Stimulated activated CD8-positive, alpha-beta memory T cell treated with anti-CD3 and anti-CD28 coated beads, Interleukin-4, amount 100 ng/mL, for 1 hour (primary cell): ENCODE results near the gene GPRC5A.
"Not testable (repeated sequence)": the region's sequence is repeated elsewhere in the genome, so short reads cannot be mapped to it uniquely, and the experiment has no call there.

Experiments used
- DNase-seq, 2 donors: peaks; one replicate each; pipeline ENCODE4 v3.0.0-alpha.2; 2020; ENCODE audit warnings: low read depth in 2 of 2, low spot score in 1 of 2

GPRC5A gene, protein sequence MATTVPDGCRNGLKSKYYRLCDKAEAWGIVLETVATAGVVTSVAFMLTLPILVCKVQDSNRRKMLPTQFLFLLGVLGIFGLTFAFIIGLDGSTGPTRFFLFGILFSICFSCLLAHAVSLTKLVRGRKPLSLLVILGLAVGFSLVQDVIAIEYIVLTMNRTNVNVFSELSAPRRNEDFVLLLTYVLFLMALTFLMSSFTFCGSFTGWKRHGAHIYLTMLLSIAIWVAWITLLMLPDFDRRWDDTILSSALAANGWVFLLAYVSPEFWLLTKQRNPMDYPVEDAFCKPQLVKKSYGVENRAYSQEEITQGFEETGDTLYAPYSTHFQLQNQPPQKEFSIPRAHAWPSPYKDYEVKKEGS

DNA sequence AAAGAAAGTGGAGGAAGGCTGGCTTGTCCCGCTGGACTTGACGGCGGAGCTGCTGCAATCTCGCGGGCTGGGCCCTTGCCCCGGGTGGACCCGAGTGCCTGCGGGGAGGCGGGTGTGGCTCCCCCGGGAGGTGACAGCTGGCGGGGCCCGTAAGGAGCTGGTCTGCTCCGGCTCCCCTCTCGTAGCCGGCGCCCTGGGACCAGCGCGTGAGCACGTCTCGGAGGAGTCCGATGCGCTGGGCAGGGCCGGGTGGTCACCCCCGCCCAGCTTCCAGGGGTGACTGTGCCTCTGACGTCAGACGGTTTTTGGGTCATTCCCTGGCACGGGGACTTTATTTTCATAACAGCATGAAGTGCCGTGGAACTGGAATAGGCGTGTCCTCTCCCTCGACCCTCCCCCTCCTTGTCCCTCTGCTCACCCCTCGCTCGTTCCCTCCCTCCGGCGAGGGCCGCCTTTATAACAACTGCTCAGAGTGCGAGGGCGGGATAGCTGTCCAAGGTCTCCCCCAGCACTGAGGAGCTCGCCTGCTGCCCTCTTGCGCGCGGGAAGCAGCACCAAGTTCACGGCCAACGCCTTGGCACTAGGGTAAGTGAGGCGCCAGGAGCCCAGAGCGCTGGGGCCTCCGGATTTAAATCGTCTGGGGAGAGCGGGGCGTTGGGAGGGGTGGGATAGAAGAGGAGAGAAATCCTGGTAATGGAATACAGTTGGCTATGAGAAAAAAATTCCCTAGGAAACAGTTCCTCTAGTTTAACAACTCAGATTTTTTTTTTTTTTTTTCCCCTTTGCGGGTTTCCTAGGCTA is at the start of gene GPRC5A:
GPRC5A (plus strand) TSS at position 483 of the 801 bp plus-strand sequence. CDS start 16,688 bp downstream, outside the sequence.
- DNase-seq, result no peak

DNA sequence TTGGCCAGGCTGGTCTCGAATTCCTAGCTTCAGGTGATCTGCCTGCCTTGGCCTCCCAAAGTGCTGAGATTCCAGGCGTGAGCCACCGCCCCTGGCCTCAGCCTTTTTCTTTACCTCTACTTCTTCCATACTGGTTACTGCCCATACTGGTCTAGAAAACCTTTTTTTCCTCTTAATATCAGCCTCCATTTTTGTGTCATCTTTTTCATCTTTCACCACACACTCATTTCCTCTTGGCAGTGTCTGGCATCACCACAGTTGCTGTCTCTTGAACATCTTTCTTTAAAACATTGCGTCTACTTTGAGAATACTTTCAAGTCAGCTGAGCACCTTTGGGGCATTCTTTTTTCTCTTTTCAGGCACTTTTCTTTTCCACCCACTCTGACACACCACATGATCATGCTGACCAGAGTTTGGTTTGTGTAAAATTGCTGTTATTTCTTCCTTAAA is 45.5 kb upstream of the GPRC5A start:
- no peak for DNase-seq

DNA sequence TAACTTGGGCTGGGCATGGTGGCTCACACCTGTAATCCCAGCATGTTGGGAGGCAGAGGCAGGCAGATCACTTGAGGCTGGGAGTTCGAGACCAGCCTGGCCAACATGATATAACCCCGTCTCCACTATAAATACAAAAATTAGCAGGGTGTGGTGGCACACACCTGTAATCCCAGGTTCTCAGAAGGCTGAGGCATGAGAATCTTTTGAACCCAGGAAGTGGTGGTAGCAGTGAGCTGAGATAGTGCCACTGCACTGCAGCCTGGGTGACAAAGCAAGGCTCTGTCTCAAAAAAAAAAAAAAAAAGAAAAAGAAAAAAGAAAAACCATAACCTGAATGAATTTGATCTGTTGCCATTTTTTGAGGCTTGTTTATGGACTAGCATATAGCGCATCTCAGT is 44.6 kb upstream of the GPRC5A start:
- not testable (repeated sequence) for DNase-seq

DNA sequence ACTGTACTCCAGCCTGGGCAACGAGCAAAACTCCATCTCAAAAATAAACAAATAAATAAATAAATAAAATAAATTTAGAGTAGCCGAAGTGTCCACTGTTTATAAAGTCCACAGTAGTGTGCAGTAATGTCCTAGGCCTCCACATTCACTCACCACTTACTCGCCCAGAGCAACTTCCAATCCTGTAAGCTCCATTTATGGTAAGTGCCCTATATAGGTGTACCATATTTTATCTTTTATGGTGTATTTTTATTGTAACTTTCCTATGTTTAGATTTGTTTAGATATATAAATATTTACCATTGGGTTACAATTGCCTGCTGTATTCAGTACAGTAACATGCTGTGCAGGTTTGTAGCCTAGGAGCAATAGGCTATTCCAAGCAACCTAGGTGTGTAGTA is 37.9 kb upstream of the GPRC5A start:
- no peak for DNase-seq

DNA sequence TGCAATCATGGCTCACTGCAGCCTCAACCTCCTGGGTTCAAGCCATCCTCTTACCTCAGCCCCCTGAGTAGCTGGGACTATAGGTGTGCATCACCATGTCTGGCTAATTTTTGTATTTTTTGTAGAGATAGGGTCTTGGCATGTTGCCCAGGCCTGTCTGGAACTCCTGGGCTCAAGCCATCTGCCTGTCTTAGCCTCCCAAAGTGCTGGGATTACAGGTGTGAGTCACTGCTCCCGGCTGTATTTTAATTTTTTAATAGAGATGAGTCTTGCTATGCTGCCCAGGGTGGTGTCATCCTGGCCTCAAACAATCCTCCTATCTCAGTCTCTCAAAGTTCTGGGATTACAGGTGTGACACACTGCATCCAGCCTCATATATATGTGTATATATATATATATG is 31.7 kb upstream of the GPRC5A start:
- no peak for DNase-seq

DNA sequence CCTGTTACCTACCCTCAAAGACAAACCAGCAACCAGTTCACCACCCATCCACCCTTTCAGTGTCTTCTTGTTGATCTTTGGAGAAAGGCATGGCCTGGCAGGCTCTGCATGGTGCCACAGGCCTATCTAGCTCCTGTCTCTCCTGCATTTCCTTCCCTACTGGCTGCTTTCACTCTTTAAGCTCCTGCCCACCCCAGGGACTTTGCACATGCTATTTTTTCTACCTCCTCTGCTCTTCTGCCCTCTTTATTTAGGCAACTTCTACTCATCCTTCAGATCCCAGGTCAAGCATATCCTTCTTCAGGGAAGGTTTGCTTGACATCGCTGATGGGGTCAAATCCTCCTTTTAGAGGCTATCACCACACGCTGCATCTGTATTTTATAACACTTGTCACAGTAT is 27.1 kb upstream of the GPRC5A start:
- DNase-seq, result no peak

DNA sequence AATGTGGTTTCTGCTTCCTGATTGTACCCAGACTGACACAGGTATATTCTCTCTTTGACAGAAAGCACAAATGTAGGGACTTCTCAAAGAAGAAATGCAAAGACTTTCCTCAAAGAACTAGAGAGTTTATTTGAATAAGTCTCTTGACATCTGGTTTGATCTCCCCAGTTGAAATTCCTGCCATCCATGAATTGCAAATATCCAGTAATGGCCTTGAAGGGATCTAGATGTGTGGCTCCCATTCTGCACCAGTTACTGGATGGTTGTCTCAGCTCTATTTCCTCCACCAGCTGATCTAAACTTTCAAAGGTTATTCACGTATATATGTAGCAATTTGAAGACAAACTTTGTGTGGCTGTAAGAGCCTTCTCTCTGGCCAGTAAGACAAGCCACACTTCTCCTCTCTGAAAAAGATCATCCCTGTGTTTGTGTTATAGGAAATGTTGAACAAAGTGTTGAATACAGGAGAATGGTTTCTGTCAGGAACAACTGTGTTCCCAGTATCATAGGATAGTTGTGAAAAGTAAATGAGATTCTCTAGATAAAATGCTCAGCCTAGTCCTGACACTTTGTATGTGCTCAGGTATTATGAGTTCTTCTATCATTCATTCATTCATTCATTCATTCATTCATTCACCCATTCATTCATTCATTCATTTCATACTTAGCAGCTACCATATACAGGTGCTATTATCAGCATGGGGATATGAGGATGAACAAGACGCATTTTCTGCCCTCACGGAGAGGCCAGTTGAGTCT is 22.7 kb upstream of the GPRC5A start:
- no peak for DNase-seq

DNA sequence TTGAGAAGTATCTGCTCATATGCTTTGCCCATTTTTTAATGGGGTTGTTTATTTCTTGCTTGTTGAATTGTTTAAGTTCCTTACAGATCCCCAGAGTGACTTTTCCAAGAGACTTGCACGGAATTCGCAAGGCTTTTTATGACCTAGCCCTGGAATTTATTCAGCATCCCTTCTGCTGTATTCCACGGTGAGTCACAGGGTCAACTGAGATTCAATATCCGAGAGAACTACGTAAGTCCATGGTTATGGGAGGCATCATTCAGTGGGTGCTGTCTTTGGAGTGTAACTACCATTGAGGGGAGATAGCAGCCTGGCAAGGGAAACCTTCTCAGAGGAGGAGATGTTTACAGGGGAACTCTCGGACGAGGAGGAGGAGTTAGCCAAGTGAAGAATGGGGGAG is 20.9 kb upstream of the GPRC5A start:
- no peak for DNase-seq

DNA sequence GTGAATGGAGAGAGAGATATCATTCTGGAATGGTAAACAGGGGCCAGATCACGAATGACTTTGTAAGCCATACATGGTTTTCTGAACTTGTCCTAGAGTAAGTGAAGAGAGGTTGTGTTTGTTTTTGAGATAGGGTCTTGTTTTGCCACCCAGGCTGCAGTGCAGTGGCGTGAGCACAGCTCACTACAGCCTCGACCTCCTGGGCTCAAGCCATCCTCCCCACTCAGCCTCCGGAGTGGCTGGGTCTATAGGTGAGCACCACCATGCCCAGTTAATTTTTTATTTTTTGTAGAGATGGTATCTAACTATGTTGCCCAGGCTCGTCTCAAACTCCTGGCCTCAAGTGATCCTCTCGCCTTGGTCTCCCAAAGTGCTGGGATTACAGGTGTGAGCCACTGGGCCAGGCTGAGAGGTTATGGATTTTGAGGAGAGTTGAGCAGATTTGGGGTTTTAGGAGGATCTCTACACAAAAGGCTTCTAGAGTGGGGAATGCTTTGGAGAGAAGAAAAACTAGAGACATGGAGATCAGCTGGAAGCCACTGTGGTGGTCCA is 19.7 kb upstream of the GPRC5A start:
- DNase-seq, result no peak

DNA sequence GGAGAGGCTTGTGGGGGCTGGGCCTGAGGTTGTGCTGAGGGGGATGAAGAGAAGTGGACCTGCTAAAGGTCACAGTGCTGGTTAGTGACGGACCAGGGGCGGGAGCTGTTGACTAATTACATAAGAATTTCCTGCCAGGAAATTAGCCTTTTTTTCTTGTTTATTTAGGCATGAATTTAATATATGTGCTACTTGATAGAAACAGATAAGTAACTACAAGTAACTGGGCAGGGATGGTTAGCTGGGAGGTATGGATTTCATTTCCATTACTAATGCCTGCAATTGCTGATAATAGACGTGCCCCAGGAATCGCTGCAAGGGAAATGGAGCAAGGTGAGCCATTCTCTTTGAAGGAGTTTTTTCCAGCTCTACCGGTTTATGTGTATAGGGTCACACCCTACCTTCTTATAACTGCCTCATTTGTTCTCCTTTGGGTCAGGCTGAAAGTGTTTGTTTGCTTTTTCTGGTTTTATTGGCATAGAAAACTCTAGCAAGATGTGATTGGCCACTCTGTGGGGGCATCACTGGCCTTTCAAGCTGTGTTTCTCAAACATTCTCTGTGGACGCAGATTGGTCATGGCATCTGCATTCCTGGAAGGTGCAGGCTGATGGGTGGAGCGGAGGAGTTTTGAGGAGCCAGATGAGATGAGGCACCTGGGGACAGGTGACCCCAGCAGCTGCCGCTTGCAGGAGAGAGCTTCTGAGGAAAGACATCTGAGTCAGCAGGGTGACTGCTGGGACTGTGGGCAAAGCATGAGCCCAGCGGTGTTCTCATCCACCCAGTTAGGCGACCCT is 19.0 kb upstream of the GPRC5A start:
- DNase-seq, result no peak

DNA sequence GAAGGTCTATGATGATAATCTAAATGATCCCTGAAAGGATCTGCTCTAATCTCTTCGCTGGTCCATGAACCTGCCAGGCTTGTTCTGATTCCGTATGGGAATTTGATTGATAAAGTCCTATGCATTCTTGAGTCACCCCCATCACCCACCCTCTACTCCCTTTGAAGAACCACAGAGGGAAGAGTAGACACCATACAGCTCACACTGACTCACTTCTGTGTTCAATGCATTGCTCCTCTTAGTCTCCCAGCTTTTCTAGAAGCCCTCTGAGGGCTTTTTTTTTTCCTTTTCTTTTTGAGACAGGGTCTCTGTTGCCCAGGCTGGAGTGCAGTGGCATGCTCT is 18.5 kb upstream of the GPRC5A start:
- DNase-seq, result no peak

DNA sequence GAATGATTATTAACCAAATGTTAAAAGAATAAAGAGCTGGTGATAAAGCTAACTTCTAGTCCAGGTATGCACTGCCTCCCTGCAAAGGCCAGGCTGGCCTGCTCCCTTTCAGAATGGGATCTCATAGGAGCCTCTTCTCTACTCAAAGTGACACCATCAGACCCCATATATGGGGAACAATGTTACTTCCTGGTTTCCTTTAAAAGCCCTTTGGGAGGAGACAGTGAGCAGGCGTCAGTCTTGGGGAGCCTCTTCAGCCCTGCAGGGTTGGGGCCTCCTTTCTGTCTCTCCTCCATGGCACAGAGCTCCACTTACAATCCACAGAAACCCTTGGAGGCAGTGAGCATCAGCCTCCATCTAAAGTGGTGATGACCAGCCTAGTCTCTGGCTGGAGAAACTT is 17.3 kb upstream of the GPRC5A start:
- DNase-seq, result no peak

DNA sequence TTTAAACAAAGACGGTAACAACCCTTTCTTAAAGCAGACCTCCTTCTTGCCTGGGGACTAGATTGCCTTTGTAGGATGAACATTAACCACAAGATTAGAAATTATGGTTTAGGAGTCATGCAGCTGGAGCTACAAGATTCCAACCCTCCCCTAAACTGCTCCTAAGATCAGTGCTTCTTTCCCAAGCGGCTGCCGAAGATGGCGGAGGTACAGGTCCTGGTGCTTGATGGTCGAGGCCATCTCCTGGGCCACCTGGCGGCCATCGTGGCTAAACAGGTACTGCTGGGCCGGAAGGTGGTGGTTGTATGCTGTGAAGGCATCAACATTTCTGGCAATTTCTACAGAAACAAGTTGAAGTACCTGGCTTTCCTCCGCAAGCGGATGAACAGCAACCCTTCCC is 16.1 kb upstream of the GPRC5A start:
- DNase-seq, result not testable (repeated sequence)

DNA sequence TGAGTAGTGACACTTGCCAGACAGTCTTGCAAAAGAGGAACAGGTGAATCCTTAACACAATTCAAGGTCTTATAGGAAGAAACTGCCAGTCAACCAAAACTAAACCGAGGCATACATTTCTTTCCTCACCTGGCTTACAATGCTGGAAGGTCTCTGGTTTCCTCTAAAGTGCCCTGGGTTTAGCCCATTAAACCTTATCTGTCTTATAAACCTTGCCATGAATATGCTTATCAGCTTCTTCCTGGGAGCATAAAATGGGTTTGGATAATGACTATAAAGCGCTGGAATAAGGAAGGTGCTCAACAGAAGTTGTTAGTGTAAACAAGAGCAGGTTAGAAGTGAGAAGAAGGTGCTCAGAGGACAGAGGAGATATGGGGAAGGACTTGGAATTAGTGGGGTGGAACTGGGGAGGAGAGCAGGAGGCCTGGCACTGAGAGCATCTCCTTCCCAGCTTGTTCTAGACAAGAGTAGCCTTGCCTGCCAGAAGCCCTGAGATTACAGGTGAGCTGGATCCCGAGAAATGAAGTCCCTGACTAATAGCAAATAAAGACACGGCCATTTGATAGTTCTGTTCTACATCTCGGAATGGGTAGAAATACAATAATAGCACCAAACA is 14.1 kb upstream of the GPRC5A start:
- no peak for DNase-seq

DNA sequence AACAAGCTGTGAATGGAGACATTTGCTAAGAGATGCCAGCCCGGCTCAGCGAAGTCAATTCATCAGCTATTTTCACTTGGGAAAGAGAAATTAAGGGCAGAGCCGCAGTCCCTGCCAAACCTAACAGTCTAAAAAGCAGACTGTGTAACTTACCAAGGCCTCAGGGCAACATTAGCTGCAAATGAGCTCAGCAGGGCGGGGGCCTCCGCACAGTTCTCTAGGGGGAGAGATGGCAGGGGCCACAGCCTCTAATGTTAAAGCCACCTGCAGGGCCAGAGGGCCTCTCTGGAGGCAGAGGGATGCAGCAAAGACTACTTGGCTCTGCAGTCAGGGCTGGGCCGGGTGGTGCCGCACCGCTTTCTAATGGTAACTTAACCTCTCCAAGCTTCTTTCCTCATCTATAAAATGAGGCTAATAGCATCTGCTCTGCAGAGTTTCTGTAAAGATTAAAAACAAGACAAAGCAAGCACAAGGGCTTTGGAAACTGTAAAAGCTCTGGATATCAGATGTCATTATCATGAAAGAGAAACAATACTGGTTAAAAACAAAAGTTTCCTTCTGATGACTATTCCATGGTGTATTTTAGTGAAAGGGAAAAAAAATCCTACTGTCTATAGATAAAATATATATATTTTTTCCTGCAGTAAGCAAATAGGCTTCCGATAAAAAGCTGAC is 13.4 kb upstream of the GPRC5A start:
- DNase-seq, result no peak

DNA sequence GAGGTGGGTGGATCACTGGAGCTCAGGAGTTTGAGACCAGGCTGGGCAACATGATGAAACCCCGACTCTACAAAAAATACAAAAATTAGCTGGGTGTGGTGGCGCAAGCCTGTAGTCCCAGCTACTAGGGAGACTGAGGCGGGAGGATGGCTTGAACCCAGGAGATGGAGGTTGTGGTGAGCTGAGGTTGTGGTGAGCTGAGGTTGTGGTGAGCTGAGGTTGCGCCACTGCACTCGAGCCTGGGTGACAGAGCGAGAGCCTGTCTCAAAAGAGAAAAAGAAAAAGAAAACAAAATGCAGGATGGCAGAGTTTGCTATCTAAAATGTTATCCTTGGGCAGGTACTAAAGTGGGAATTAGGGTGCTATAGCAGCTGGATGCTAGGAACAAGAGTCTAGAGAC is 10.8 kb upstream of the GPRC5A start:
- no peak for DNase-seq

DNA sequence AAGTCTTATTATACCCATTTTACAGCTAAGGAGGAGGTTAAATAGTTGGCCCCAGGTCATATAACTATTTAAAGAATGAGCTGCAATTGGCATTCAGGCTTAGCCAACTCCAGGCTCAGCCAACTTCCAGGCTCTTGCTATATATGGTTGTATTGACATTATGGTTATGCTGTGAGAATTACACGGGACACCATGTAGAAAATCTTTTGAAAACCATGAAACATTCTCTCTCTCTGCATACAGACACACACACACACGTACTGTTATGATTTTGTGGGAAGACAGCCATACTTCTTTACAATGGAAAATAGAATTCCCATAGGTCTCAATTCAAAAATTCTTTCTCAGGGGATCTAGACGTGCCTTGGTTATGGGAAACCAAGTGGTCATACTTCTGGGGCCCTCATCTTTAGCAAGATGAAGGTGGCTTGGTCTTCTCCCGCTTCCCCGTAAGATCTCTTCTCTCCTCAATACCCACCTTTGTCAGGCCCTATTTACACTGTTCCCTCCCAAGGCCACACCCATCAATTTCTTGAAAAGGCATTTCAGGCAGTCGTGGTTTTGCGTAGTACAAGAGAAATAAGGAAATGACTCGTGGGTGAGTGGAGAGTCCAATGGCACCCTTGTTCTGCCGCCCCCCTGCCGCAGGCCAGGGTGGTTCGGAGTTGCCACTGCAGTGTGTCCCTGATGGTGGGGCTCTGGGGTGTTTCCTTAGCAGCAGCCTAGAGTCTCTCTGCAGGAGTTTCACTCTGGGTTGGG is 10.0 kb upstream of the GPRC5A start:
- DNase-seq, result no peak

DNA sequence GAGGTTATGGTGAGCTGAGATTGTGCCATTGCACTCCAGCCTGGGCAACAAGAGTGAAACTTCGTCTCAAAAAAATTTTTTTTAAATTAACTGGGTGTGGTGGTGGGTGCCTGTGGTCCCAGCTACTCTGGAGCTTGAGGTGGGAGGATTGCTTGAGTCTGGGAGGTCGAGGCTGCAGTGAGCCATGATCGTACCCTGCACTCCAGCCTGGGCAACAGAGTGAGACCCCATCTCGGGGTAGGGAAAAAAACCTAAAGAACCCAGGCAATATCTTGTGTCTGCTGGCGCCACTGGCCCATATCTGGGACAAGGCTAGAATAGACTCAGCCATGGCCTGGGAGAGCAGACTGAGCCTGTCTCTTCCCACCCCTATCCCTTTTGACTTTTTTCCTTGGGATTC is 9.1 kb upstream of the GPRC5A start:
- no peak for DNase-seq

DNA sequence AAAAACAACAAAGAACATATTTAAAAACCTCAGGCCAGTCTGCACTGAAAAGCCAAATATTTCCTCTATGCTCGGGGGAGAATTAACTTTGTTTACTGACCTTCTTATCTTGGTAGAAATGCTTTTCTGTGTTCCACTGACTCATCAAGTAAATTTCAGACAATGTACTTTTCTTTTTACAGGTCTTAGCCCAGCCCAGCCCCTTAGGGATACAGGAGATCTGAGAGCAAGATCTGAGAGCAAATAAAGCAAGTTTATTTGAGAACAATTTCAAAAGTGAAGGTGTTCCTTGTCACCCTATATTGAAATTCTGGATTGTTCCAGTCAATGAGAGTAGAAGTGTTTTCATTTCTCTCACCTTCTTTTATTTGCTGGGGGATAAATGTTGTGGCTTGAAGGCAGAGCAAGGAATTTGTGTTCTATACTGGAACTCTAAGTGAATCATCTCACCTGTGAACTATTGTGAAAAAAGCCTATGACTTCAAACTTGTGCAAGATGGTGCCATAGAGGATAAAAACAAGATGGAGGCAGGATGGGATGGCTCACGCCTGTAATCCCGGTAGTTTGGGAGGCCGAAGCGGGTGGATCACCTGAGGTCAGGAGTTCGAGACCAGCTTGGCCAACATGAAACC is 7.9 kb upstream of the GPRC5A start:
- no peak for DNase-seq
